Measurements from ENCODE around the gene PIANP.

DNA sequence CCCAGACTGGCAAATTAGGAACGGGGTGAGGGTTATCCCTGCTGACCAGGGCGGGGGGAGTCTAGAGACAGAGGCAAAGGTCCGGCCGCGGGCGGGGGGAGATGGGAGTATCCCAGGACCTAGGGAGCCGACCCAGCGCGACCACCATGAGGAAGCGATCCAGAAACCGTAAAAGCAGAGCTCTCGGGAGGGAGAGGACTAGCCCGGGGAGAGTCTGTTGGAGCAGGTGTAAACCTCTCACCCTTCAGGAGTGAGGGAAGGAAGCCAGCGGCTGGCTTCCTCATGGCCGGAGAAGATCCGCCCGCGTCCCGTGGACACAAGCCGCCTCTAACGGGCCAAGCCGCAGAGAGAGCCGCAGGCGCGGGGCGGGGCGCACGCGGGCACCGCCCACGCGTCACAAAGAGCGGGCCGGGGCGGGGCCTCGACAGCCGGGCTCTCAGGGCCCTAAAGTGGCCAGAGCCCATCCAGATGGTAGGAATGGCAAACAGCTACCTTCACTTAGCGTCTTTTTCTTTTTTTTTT is 53.5 kb downstream of the PIANP start, which contains the start of gene ACRBP:
- no peak for TF ChIP-seq EZH2 (IDR thresholded peaks at IDR 0.05; ENCODE audit: low read depth)
- TF ChIP-seq, protein P1, sequence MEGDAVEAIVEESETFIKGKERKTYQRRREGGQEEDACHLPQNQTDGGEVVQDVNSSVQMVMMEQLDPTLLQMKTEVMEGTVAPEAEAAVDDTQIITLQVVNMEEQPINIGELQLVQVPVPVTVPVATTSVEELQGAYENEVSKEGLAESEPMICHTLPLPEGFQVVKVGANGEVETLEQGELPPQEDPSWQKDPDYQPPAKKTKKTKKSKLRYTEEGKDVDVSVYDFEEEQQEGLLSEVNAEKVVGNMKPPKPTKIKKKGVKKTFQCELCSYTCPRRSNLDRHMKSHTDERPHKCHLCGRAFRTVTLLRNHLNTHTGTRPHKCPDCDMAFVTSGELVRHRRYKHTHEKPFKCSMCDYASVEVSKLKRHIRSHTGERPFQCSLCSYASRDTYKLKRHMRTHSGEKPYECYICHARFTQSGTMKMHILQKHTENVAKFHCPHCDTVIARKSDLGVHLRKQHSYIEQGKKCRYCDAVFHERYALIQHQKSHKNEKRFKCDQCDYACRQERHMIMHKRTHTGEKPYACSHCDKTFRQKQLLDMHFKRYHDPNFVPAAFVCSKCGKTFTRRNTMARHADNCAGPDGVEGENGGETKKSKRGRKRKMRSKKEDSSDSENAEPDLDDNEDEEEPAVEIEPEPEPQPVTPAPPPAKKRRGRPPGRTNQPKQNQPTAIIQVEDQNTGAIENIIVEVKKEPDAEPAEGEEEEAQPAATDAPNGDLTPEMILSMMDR (conservative IDR thresholded peaks at IDR 0.05) = no peak
